Liver (tissue), 9 donors: ENCODE data around the gene FALEC. TPM values are rescaled to one million over a fixed set of nuclear protein-coding genes. Genes with fewer than 3 reads are reported as not detected.
A peak's percentile ranks its signal among the peaks of the same experiment; 100 is the strongest.

ENCODE experiments used
- DNase-seq: peaks from one replicate; pipeline ENCODE4 v3.0.0-alpha.2; 2017; ENCODE audit warnings: low spot score
- H3K27ac ChIP-seq, 2 donors: one replicate each; pipeline ENCODE4 v1.7.0; 2013; ENCODE audit warnings: inconsistent platforms in 2 of 2, low read length in 2 of 2, control low read depth in 1 of 2, low read depth in 1 of 2, mild to moderate bottlenecking in 1 of 2
- H3K27me3 ChIP-seq, 4 donors: one replicate each; pipeline versions ENCODE4 v1.6.1 to v1.7.0; 2013; ENCODE audit warnings: low read length in 3 of 4, inconsistent platforms in 1 of 4, mild to moderate bottlenecking in 1 of 4, moderate library complexity in 1 of 4; ENCODE audit not compliant: control insufficient read depth in 4 of 4, insufficient read depth in 4 of 4
- H3K36me3 ChIP-seq, 4 donors: one replicate each; pipeline versions ENCODE4 v1.6.1 to v1.7.0; 2013; ENCODE audit warnings: low read length in 3 of 4, mild to moderate bottlenecking in 3 of 4, low read depth in 1 of 4, moderate library complexity in 1 of 4; ENCODE audit not compliant: control insufficient read depth in 4 of 4, insufficient read depth in 3 of 4
- H3K4me1 ChIP-seq, 4 donors: one replicate each; pipeline versions ENCODE4 v1.6.1 to v1.7.0; 2013; ENCODE audit warnings: low read length in 3 of 4, mild to moderate bottlenecking in 3 of 4, moderate library complexity in 1 of 4; ENCODE audit not compliant: control insufficient read depth in 4 of 4, insufficient read depth in 4 of 4
- H3K4me3 ChIP-seq, 3 donors: one replicate each; pipeline versions ENCODE4 v1.6.1 to v1.7.0; 2013; ENCODE audit warnings: low read length in 3 of 3, control low read depth in 1 of 3, low read depth in 1 of 3, mild to moderate bottlenecking in 1 of 3
- H3K9ac ChIP-seq, 2 donors: one replicate each; pipeline ENCODE4 v1.7.0; 2013; ENCODE audit warnings: low read length in 2 of 2, mild to moderate bottlenecking in 2 of 2, moderate library complexity in 2 of 2, control low read depth in 1 of 2, low read depth in 1 of 2
- H3K9me3 ChIP-seq, 4 donors: one replicate each; pipeline versions ENCODE4 v1.6.1 to v1.7.0; 2013; ENCODE audit warnings: low read length in 3 of 4; ENCODE audit not compliant: control insufficient read depth in 4 of 4
- ATF3 ChIP-seq: IDR thresholded peaks from 2 replicates; pipeline ENCODE4 v1.6.1; 2016; ENCODE audit warnings: antibody characterized with exemption
- CTCF ChIP-seq: fragments of 150-350 bp; IDR thresholded peaks from 2 replicates; pipeline ENCODE4 v1.5.1; 2017; ENCODE audit warnings: improper control_type of control experiment, low read depth, low read length; ENCODE audit not compliant: missing input control
- EGR1 ChIP-seq, 2 donors: IDR thresholded peaks; 2 replicates each; pipeline ENCODE4 v1.6.1; 2016 to 2018; ENCODE audit warnings: antibody characterized with exemption in 2 of 2, low read depth in 2 of 2
- FOXA1 ChIP-seq: IDR thresholded peaks from 2 replicates; pipeline ENCODE4 v1.6.1; 2016; ENCODE audit warnings: antibody characterized with exemption
- FOXA2 ChIP-seq: IDR thresholded peaks from 2 replicates; pipeline ENCODE4 v1.6.1; 2016; ENCODE audit warnings: antibody characterized with exemption
- GABPA ChIP-seq, 2 donors: IDR thresholded peaks in 1 of 2; conservative IDR thresholded peaks in 1 of 2; 2 replicates each; pipeline ENCODE4 v1.6.1; 2016; ENCODE audit warnings: antibody characterized with exemption in 2 of 2, mild to moderate bottlenecking in 1 of 2, moderate library complexity in 1 of 2
- HNF4A ChIP-seq, 2 donors: conservative IDR thresholded peaks; 2 replicates each; pipeline ENCODE4 v1.6.1; 2016; ENCODE audit warnings: antibody characterized with exemption in 2 of 2, mild to moderate bottlenecking in 2 of 2
- HNF4G ChIP-seq: IDR thresholded peaks from 2 replicates; pipeline ENCODE4 v1.6.1; 2016; ENCODE audit warnings: antibody characterized with exemption
- JUND ChIP-seq, 2 donors: IDR thresholded peaks; 2 replicates each; pipeline ENCODE4 v1.6.1; 2016; ENCODE audit warnings: antibody characterized with exemption in 2 of 2
- MAX ChIP-seq: IDR thresholded peaks from 2 replicates; pipeline ENCODE4 v1.6.1; 2016; ENCODE audit warnings: antibody characterized with exemption
- NR2F2 ChIP-seq: IDR thresholded peaks from 2 replicates; pipeline ENCODE4 v1.6.1; 2016; ENCODE audit warnings: antibody characterized with exemption
- RAD21 ChIP-seq, 2 donors: IDR thresholded peaks; 2 replicates each; pipeline ENCODE4 v1.6.1; 2016; ENCODE audit warnings: antibody characterized with exemption in 2 of 2, mild to moderate bottlenecking in 2 of 2
- RXRA ChIP-seq, 2 donors: IDR thresholded peaks; 2 replicates each; pipeline ENCODE4 v1.6.1; 2017 to 2018; ENCODE audit warnings: antibody characterized with exemption in 2 of 2, mild to moderate bottlenecking in 1 of 2
- SP1 ChIP-seq: IDR thresholded peaks from 2 replicates; pipeline ENCODE4 v1.6.1; 2018; ENCODE audit warnings: antibody characterized with exemption, mild to moderate bottlenecking
- TAF1 ChIP-seq: conservative IDR thresholded peaks from 2 replicates; pipeline ENCODE4 v1.6.1; 2016; ENCODE audit warnings: antibody characterized with exemption, mild to moderate bottlenecking
- YY1 ChIP-seq: IDR thresholded peaks from 2 replicates; pipeline ENCODE4 v1.6.1; 2016; ENCODE audit warnings: antibody characterized with exemption, mild to moderate bottlenecking
- ZBTB33 ChIP-seq: IDR thresholded peaks from 2 replicates; pipeline ENCODE4 v1.6.1; 2016; ENCODE audit warnings: antibody characterized with exemption
- WGBS: extraction: QIAGEN DNeasy Blood & Tissue Kit; methylation state at CpG from one replicate; pipeline ENCODE4 v1.1.7; 2013; 5-methylcytosine and 5-hydroxymethylcytosine counted together
- polyA plus RNA-seq, 2 donors: library from polyadenylated mRNA; stranded (reverse) in 1 of 2; unstranded in 1 of 2; fragments of 200-250 nt in 1 of 2; fragments of >200 nt in 1 of 2; fragmentation: Nextera tagmentation in 1 of 2; extraction: Ambion mirVana in 1 of 2; gene quantifications; one replicate each; pipeline versions ENCODE4 v1.2.1 to v1.2.3, GENCODE V29; 2013 to 2015
- total RNA-seq, 2 donors: library from RNA; depleted of rRNA; stranded (reverse); fragments of >200 nt; gene quantifications; one replicate each; pipeline ENCODE4 v1.2.3, GENCODE V29; 2014
- TF ChIP-seq, protein P1 (sequence below): IDR thresholded peaks from 2 replicates; pipeline ENCODE4 v1.6.1; 2016; ENCODE audit warnings: antibody characterized with exemption, mild to moderate bottlenecking
- donor health status: healthy.
- donor health status: healthy.
- donor health status: healthy.
- donor health status: healthy.
- donor health status: healthy.

The FALEC gene
- total and polyA plus RNA-seq, 4 donors: not detected

DNA sequence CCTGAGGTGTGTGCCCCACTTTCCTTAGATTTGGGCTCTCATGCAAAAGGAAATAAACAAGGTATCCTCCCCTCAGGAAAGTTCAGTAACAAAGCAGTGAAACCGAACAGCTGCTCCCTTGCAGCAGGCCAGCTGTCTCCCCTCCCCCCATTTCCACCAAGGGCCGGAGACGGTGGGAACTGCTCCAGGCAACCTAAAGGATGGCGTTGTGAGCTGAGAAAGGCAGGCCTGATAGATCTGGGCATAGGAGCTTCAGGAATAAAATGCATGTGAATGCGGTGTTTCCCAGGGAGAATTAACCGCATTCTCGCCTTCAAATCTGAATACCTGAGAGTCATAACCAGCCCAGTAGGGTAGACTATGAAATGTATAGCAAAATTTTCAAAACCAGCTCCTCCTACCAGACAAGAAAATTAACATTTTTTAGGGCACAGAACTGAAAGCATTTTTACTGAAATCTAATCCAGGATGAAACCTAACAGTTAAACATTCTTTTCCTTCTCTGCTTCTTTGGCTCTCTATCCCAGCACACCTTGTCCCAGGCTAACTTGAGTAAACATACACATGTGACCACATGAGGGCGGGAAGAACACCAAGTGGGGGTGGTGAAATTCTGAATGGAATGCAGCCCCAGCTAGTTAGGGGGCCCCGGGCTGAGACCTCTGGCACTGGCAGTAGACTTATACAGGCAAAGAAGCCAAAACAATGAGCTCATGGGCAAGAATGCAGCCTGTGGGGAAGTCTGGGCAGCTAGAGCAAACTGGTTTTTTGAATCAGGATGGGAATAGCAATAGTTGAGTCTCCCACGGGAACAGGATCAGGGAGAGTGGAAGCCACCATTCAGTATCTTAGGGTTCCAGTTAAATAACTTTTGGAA, 52.4 kb downstream of the FALEC start:
- peak overlapping the region; percentile 87 to 89 for H3K27ac ChIP-seq
- H3K9me3 ChIP-seq: no peaks in the 10 kb centered on the region
- peak overlapping the region; percentile 36 to 51 (median 46) for H3K4me3 ChIP-seq
- peaks cover 4 to 7% (median 6%) of the 10 kb centered on the region in 4 donors for H3K36me3 ChIP-seq
- peaks cover 24 to 72% (median 61%) of the 10 kb centered on the region in 4 donors for H3K4me1 ChIP-seq
- no peaks in the 10 kb centered on the region for H3K27me3 ChIP-seq
- 1% methylated on average over 10 of the region's 10 CpGs for WGBS
- DNase-seq: no peak
- H3K9ac ChIP-seq: peak overlapping the region; percentile 81 to 87
- TF ChIP-seq RAD21 (IDR thresholded peaks at IDR 0.05) (peak; percentile 33 to 40), JUND (IDR thresholded peaks at IDR 0.05) (peak; percentile 51 to 91), SP1 (peak; percentile 95), TAF1 (no peak), GABPA (IDR thresholded peaks at IDR 0.05 in 1 of 2, conservative IDR thresholded peaks at IDR 0.05 in 1 of 2) (peak in 1 of 2 donors; percentile 14), ATF3 (peak; percentile 44), RXRA (IDR thresholded peaks at IDR 0.05) (peak; percentile 49 to 76), MAX (peak; percentile 87), ZBTB33 (peak; percentile 59), EGR1 (IDR thresholded peaks at IDR 0.05; ENCODE audit: low read depth in 2 of 2) (peak in 1 of 2 donors; percentile 61), FOXA1 (peak; percentile 69), YY1 (no peak), CTCF (no peak), NR2F2 (peak; percentile 89), HNF4G (peak; percentile 35), FOXA2 (peak; percentile 75), HNF4A (conservative IDR thresholded peaks at IDR 0.05) (peak; percentile 41 to 60)
- TF ChIP-seq, protein P1, sequence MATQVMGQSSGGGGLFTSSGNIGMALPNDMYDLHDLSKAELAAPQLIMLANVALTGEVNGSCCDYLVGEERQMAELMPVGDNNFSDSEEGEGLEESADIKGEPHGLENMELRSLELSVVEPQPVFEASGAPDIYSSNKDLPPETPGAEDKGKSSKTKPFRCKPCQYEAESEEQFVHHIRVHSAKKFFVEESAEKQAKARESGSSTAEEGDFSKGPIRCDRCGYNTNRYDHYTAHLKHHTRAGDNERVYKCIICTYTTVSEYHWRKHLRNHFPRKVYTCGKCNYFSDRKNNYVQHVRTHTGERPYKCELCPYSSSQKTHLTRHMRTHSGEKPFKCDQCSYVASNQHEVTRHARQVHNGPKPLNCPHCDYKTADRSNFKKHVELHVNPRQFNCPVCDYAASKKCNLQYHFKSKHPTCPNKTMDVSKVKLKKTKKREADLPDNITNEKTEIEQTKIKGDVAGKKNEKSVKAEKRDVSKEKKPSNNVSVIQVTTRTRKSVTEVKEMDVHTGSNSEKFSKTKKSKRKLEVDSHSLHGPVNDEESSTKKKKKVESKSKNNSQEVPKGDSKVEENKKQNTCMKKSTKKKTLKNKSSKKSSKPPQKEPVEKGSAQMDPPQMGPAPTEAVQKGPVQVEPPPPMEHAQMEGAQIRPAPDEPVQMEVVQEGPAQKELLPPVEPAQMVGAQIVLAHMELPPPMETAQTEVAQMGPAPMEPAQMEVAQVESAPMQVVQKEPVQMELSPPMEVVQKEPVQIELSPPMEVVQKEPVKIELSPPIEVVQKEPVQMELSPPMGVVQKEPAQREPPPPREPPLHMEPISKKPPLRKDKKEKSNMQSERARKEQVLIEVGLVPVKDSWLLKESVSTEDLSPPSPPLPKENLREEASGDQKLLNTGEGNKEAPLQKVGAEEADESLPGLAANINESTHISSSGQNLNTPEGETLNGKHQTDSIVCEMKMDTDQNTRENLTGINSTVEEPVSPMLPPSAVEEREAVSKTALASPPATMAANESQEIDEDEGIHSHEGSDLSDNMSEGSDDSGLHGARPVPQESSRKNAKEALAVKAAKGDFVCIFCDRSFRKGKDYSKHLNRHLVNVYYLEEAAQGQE: peak; percentile 30
